Common myeloid progenitor, CD34-positive (primary cell): Measurements from ENCODE around the gene ADAMTS12.
"Not testable (repeated sequence)": the region's sequence is repeated elsewhere in the genome, so short reads cannot be mapped to it uniquely, and the experiment has no call there.

ENCODE experiments used
- CTCF ChIA-PET: fragments of 350-600 bp; sonication (Branson Sonifier 250); formaldehyde crosslinking; loops from one replicate; lab custom pipeline; 2021; ENCODE audit warnings: antibody characterized with exemption; lab: Charles Lee
- POLR2A ChIA-PET: fragments of 350-600 bp; sonication (Branson Sonifier 250); formaldehyde crosslinking; loops from one replicate; lab custom pipeline; 2021; ENCODE audit warnings: antibody characterized with exemption; lab: Charles Lee
- DNase-seq, 3 donors: peaks; one replicate each; pipeline versions ENCODE4 v3.0.0 to v3.0.0-alpha.2; 2013
- H3K27ac ChIP-seq, 2 experiments: 1 replicate in 1 of 2; 2 replicates in 1 of 2; pipeline ENCODE4 v1.7.0; 2013; ENCODE audit warnings: inconsistent platforms in 2 of 2, low read length in 2 of 2, mild to moderate bottlenecking in 2 of 2, low read depth in 1 of 2, moderate library complexity in 1 of 2; ENCODE audit not compliant: severe bottlenecking in 2 of 2, insufficient read depth in 1 of 2, poor library complexity in 1 of 2
- H3K27me3 ChIP-seq, 5 experiments: replicated peaks in 2 of 5; 1 replicate in 3 of 5; 2 replicates in 2 of 5; pipeline versions ENCODE4 v1.6.1 to v1.7.0; 2013; ENCODE audit warnings: low read length in 4 of 5, mild to moderate bottlenecking in 2 of 5, moderate library complexity in 2 of 5, inconsistent platforms in 1 of 5; ENCODE audit not compliant: insufficient read depth in 5 of 5, control insufficient read depth in 4 of 5
- H3K36me3 ChIP-seq, 4 experiments: 1 replicate in 2 of 4; 2 replicates in 2 of 4; pipeline versions ENCODE4 v1.6.1 to v1.7.0; 2013; ENCODE audit warnings: low read length in 3 of 4, control low read depth in 1 of 4, mild to moderate bottlenecking in 1 of 4; ENCODE audit not compliant: control insufficient read depth in 4 of 4, insufficient read depth in 4 of 4
- H3K4me1 ChIP-seq, 4 experiments: 1 replicate in 3 of 4; 2 replicates in 1 of 4; pipeline versions ENCODE4 v1.6.1 to v1.7.1; 2013; ENCODE audit warnings: low read length in 3 of 4, mild to moderate bottlenecking in 3 of 4, control low read depth in 1 of 4, inconsistent platforms in 1 of 4, moderate library complexity in 1 of 4; ENCODE audit not compliant: control insufficient read depth in 4 of 4, insufficient read depth in 4 of 4; ENCODE audit errors: control extremely low read depth in 1 of 4
- H3K4me3 ChIP-seq, 7 experiments: 1 replicate in 4 of 7; 2 replicates in 3 of 7; pipeline versions ENCODE4 v1.5.1 to v1.7.0; 2013; ENCODE audit warnings: mild to moderate bottlenecking in 7 of 7, low read length in 6 of 7, moderate library complexity in 6 of 7, inconsistent platforms in 2 of 7, low read depth in 2 of 7, control low read depth in 1 of 7; ENCODE audit not compliant: insufficient read depth in 4 of 7, control insufficient read depth in 1 of 7; ENCODE audit errors: extremely low read depth in 1 of 7
- H3K9me3 ChIP-seq, 5 experiments: 1 replicate in 4 of 5; 2 replicates in 1 of 5; pipeline versions ENCODE4 v1.6.1 to v1.7.1; 2013; ENCODE audit warnings: low read length in 4 of 5, mild to moderate bottlenecking in 2 of 5, inconsistent platforms in 1 of 5, low read depth in 1 of 5, moderate library complexity in 1 of 5; ENCODE audit not compliant: control insufficient read depth in 4 of 5, insufficient read depth in 2 of 5; ENCODE audit errors: control extremely low read depth in 1 of 5
- WGBS: methylation state at CpG from one replicate; pipeline ENCODE4 v1.1.5; 2013; ENCODE audit not compliant: insufficient coverage; 5-methylcytosine and 5-hydroxymethylcytosine counted together

Gene ADAMTS12

GRCh38 chr5:33931136-33931535 is 39.3 kb upstream of the ADAMTS12 start:
- Histone ChIP-seq H3K9me3 (no peaks in the 10 kb centered on the region), H3K36me3 (no peaks in the 10 kb centered on the region), H3K27ac (no peak overlapping the region), H3K27me3 (peaks cover 0 to 14% (median 7%) of the 10 kb centered on the region in 5 experiments), H3K4me3 (no peak overlapping the region), H3K4me1 (peaks cover 0 to 5% (median 2%) of the 10 kb centered on the region in 4 experiments)
- no peak for DNase-seq
- POLR2A ChIA-PET: no interaction called here
- CTCF ChIA-PET: interaction anchor here (0.6 to 1.0 kb wide), 2 partner anchors 26 to 241 kb away, joined by 3 read pairs; no protein-coding TSS in a partner anchor
- WGBS: 90% methylated on average over 5 of the region's 5 CpGs

GRCh38 chr5:33929925-33930690 is 38.3 kb upstream of the ADAMTS12 start:
- CTCF ChIA-PET: no interaction called here
- 93% methylated on average over 5 of the region's 6 CpGs for WGBS
- no peak for DNase-seq
- no peak overlapping the region for H3K4me3 ChIP-seq
- no peaks in the 10 kb centered on the region for H3K4me1 ChIP-seq
- no peaks in the 10 kb centered on the region for H3K9me3 ChIP-seq
- no peak overlapping the region for H3K27ac ChIP-seq
- POLR2A ChIA-PET: no interaction called here
- H3K36me3 ChIP-seq: no peaks in the 10 kb centered on the region
- H3K27me3 ChIP-seq: peaks cover 0 to 5% (median 2%) of the 10 kb centered on the region in 5 experiments

- Histone ChIP-seq H3K4me3 (no peak overlapping the region), H3K4me1 (no peaks in the 10 kb centered on the region), H3K27me3 (peaks cover 0 to 4% (median 0%) of the 10 kb centered on the region in 5 experiments), H3K36me3 (no peaks in the 10 kb centered on the region), H3K27ac (no peak overlapping the region), H3K9me3 (no peaks in the 10 kb centered on the region)
- ChIA-PET CTCF (no interaction called here), POLR2A (no interaction called here)
- DNase-seq: no peak
- WGBS: 100% methylated on average over 2 of the region's 2 CpGs
Observed at GRCh38 chr5:33928283-33928682, 36.5 kb upstream of the ADAMTS12 start.

GRCh38 chr5:33927685-33928084 is 35.9 kb upstream of the ADAMTS12 start:
- Histone ChIP-seq H3K4me3 (no peak overlapping the region), H3K4me1 (no peaks in the 10 kb centered on the region), H3K9me3 (no peaks in the 10 kb centered on the region), H3K27me3 (peaks cover 0 to 3% (median 0%) of the 10 kb centered on the region in 5 experiments), H3K27ac (no peak overlapping the region), H3K36me3 (no peaks in the 10 kb centered on the region)
- POLR2A ChIA-PET: no interaction called here
- DNase-seq: no peak
- 82% methylated on average over 4 of the region's 4 CpGs for WGBS
- CTCF ChIA-PET: no interaction called here

GRCh38 chr5:33925278-33925677 is 33.5 kb upstream of the ADAMTS12 start:
- ChIA-PET POLR2A (no interaction called here), CTCF (no interaction called here)
- Histone ChIP-seq H3K27me3 (no peaks in the 10 kb centered on the region), H3K4me1 (no peaks in the 10 kb centered on the region), H3K4me3 (no peak overlapping the region), H3K9me3 (no peaks in the 10 kb centered on the region), H3K36me3 (no peaks in the 10 kb centered on the region), H3K27ac (no peak overlapping the region)
- no peak for DNase-seq

- Histone ChIP-seq H3K4me3 (no peak overlapping the region), H3K9me3 (peaks cover 0 to 4% (median 0%) of the 10 kb centered on the region in 5 experiments), H3K36me3 (no peaks in the 10 kb centered on the region), H3K27ac (no peak overlapping the region), H3K27me3 (no peaks in the 10 kb centered on the region), H3K4me1 (no peaks in the 10 kb centered on the region)
- POLR2A ChIA-PET: no interaction called here
- no CpG with 5 or more reads among the region's 1 CpG for WGBS
- CTCF ChIA-PET: interaction anchor here (0.9 kb wide), 1 partner anchor 14 kb away, joined by 3 read pairs; no protein-coding TSS in a partner anchor
- no peak for DNase-seq
Observed at GRCh38 chr5:33921002-33921401, 29.2 kb upstream of the ADAMTS12 start.

- CTCF ChIA-PET, H3K27me3 ChIP-seq, H3K4me1 ChIP-seq, H3K9me3 ChIP-seq, H3K27ac ChIP-seq, POLR2A ChIA-PET, H3K4me3 ChIP-seq, H3K36me3 ChIP-seq, DNase-seq: not testable (repeated sequence)
- WGBS: 100% methylated on average over 2 of the region's 3 CpGs
Observed at GRCh38 chr5:33914844-33915243, 23.1 kb upstream of the ADAMTS12 start.
